Stomach smooth muscle (tissue), 2 donors: ENCODE results near the gene EMILIN2.

Experiments used
- H3K27ac ChIP-seq: one replicate; pipeline ENCODE4 v1.7.0; 2013; ENCODE audit warnings: mild to moderate bottlenecking, low read length, inconsistent platforms
- H3K27me3 ChIP-seq, 2 donors: one replicate each; pipeline ENCODE4 v1.7.0; 2013; ENCODE audit warnings: low read length in 2 of 2; ENCODE audit not compliant: insufficient read depth in 2 of 2, control insufficient read depth in 1 of 2
- H3K36me3 ChIP-seq, 2 donors: one replicate each; pipeline ENCODE4 v1.7.0; 2013; ENCODE audit warnings: low read length in 2 of 2; ENCODE audit not compliant: control insufficient read depth in 2 of 2, insufficient read depth in 2 of 2
- H3K4me1 ChIP-seq: one replicate; pipeline ENCODE4 v1.7.0; 2013; ENCODE audit warnings: low read length; ENCODE audit not compliant: control insufficient read depth, insufficient read depth
- H3K4me3 ChIP-seq, 2 donors: one replicate each; pipeline ENCODE4 v1.7.0; 2013; ENCODE audit warnings: low read length in 2 of 2
- H3K9ac ChIP-seq, 2 donors: one replicate each; pipeline ENCODE4 v1.7.0; 2013; ENCODE audit warnings: low read length in 2 of 2, mild to moderate bottlenecking in 1 of 2
- H3K9me3 ChIP-seq, 2 donors: one replicate each; pipeline ENCODE4 v1.7.0; 2013; ENCODE audit warnings: low read length in 2 of 2; ENCODE audit not compliant: control insufficient read depth in 2 of 2
- donor health status: healthy.
- donor health status: Pancreatic carcinoma.

EMILIN2 gene

GRCh38 chr18:2889761-2890192, 43.0 kb downstream of the EMILIN2 start:
- Histone ChIP-seq H3K36me3 (no peaks in the 10 kb centered on the region), H3K9ac (no peak overlapping the region), H3K27me3 (peaks cover 0 to 2% of the 10 kb centered on the region in 2 donors), H3K4me1 (no peaks in the 10 kb centered on the region), H3K4me3 (no peak overlapping the region), H3K27ac (no peak overlapping the region), H3K9me3 (peaks cover 0 to 3% of the 10 kb centered on the region in 2 donors)

GRCh38 chr18:2890606-2891005, 43.8 kb downstream of the EMILIN2 start:
- Histone ChIP-seq H3K4me1 (no peaks in the 10 kb centered on the region), H3K9ac (no peak overlapping the region), H3K27ac (no peak overlapping the region), H3K27me3 (peaks cover 0 to 2% of the 10 kb centered on the region in 2 donors), H3K9me3 (peaks cover 0 to 3% of the 10 kb centered on the region in 2 donors), H3K4me3 (no peak overlapping the region), H3K36me3 (no peaks in the 10 kb centered on the region)

- Histone ChIP-seq H3K9ac (no peak overlapping the region), H3K27me3 (peaks cover 0 to 2% of the 10 kb centered on the region in 2 donors), H3K9me3 (peaks cover 0 to 2% of the 10 kb centered on the region in 2 donors), H3K4me3 (no peak overlapping the region), H3K27ac (no peak overlapping the region), H3K4me1 (no peaks in the 10 kb centered on the region), H3K36me3 (no peaks in the 10 kb centered on the region)
Observed at GRCh38 chr18:2891526-2892431, 45.0 kb downstream of the EMILIN2 start.

GRCh38 chr18:2893056-2893455, 46.2 kb downstream of the EMILIN2 start:
- peaks cover 0 to 2% of the 10 kb centered on the region in 2 donors for H3K27me3 ChIP-seq
- no peak overlapping the region for H3K27ac ChIP-seq

GRCh38 chr18:2893676-2894075, 46.9 kb downstream of the EMILIN2 start:
- no peak overlapping the region for H3K27ac ChIP-seq
- H3K27me3 ChIP-seq: peaks cover 0 to 2% of the 10 kb centered on the region in 2 donors
- H3K9me3 ChIP-seq: no peaks in the 10 kb centered on the region
- H3K4me3 ChIP-seq: no peak overlapping the region
- no peaks in the 10 kb centered on the region for H3K4me1 ChIP-seq
- H3K9ac ChIP-seq: no peak overlapping the region
- no peaks in the 10 kb centered on the region for H3K36me3 ChIP-seq

More at GRCh38 chr18:2893056-2893455, 46.2 kb downstream of the EMILIN2 start:
- Histone ChIP-seq H3K4me1 (no peaks in the 10 kb centered on the region), H3K9ac (no peak overlapping the region), H3K9me3 (no peaks in the 10 kb centered on the region), H3K36me3 (no peaks in the 10 kb centered on the region), H3K4me3 (no peak overlapping the region)

- Histone ChIP-seq H3K9me3 (no peaks in the 10 kb centered on the region), H3K36me3 (no peaks in the 10 kb centered on the region), H3K27me3 (peaks cover 0 to 2% of the 10 kb centered on the region in 2 donors), H3K9ac (no peak overlapping the region), H3K4me1 (no peaks in the 10 kb centered on the region), H3K4me3 (no peak overlapping the region), H3K27ac (no peak overlapping the region)
Observed at GRCh38 chr18:2894131-2894840, 47.5 kb downstream of the EMILIN2 start.

- no peaks in the 10 kb centered on the region for H3K9me3 ChIP-seq
- no peak overlapping the region for H3K9ac ChIP-seq
- no peak overlapping the region for H3K27ac ChIP-seq
- no peak overlapping the region for H3K4me3 ChIP-seq
- H3K27me3 ChIP-seq: peaks cover 0 to 2% of the 10 kb centered on the region in 2 donors
- H3K4me1 ChIP-seq: no peaks in the 10 kb centered on the region
- H3K36me3 ChIP-seq: no peaks in the 10 kb centered on the region
Observed at GRCh38 chr18:2894841-2895370, 48.1 kb downstream of the EMILIN2 start.

GRCh38 chr18:2895391-2895790, 48.6 kb downstream of the EMILIN2 start:
- no peaks in the 10 kb centered on the region for H3K36me3 ChIP-seq
- H3K27me3 ChIP-seq: peaks cover 0 to 2% of the 10 kb centered on the region in 2 donors
- H3K4me3 ChIP-seq: no peak overlapping the region
- no peak overlapping the region for H3K9ac ChIP-seq
- H3K27ac ChIP-seq: no peak overlapping the region
- H3K4me1 ChIP-seq: no peaks in the 10 kb centered on the region
- H3K9me3 ChIP-seq: no peaks in the 10 kb centered on the region

- Histone ChIP-seq H3K36me3 (no peaks in the 10 kb centered on the region), H3K9me3 (no peaks in the 10 kb centered on the region), H3K27me3 (no peaks in the 10 kb centered on the region), H3K4me1 (peaks cover 3% of the 10 kb centered on the region), H3K4me3 (no peak overlapping the region), H3K27ac (no peak overlapping the region), H3K9ac (no peak overlapping the region)
Observed at GRCh38 chr18:2896990-2897389, 50.2 kb downstream of the EMILIN2 start.

- Histone ChIP-seq H3K9ac (no peak overlapping the region), H3K27me3 (no peaks in the 10 kb centered on the region), H3K4me1 (peaks cover 5% of the 10 kb centered on the region), H3K9me3 (no peaks in the 10 kb centered on the region), H3K27ac (no peak overlapping the region), H3K36me3 (no peaks in the 10 kb centered on the region), H3K4me3 (no peak overlapping the region)
Observed at GRCh38 chr18:2897448-2898185, 50.8 kb downstream of the EMILIN2 start.
